Activated T-cell treated with anti-CD3 and anti-CD28 coated beads, Interleukin-2, amount 50 U/mL, for 24 hours (primary cell): ENCODE results near the gene KLHDC9.
A peak's percentile ranks its signal among the peaks of the same experiment; 100 is the strongest.

ENCODE experiments used
- DNase-seq: peaks from one replicate; pipeline ENCODE4 v3.0.0-alpha.2; 2020
- H3K27ac Mint-ChIP-seq: 2 replicates; pipeline ENCODE4 v1.8.0; 2020; ENCODE audit warnings: mild to moderate bottlenecking, mixed read lengths
- H3K27me3 Mint-ChIP-seq: 2 replicates; pipeline ENCODE4 v1.8.0; 2020; ENCODE audit warnings: mixed read lengths
- H3K36me3 Mint-ChIP-seq: 2 replicates; pipeline ENCODE4 v1.8.0; 2020; ENCODE audit warnings: low read depth, mixed read lengths
- H3K4me1 Mint-ChIP-seq: 2 replicates; pipeline ENCODE4 v1.8.0; 2020; ENCODE audit warnings: low read depth, mixed read lengths
- H3K4me3 Mint-ChIP-seq: 2 replicates; pipeline ENCODE4 v1.8.0; 2020; ENCODE audit warnings: mild to moderate bottlenecking, moderate library complexity, mixed read lengths
- H3K9me3 Mint-ChIP-seq: 2 replicates; pipeline ENCODE4 v1.8.0; 2020; ENCODE audit warnings: mixed read lengths

KLHDC9 gene

DNA sequence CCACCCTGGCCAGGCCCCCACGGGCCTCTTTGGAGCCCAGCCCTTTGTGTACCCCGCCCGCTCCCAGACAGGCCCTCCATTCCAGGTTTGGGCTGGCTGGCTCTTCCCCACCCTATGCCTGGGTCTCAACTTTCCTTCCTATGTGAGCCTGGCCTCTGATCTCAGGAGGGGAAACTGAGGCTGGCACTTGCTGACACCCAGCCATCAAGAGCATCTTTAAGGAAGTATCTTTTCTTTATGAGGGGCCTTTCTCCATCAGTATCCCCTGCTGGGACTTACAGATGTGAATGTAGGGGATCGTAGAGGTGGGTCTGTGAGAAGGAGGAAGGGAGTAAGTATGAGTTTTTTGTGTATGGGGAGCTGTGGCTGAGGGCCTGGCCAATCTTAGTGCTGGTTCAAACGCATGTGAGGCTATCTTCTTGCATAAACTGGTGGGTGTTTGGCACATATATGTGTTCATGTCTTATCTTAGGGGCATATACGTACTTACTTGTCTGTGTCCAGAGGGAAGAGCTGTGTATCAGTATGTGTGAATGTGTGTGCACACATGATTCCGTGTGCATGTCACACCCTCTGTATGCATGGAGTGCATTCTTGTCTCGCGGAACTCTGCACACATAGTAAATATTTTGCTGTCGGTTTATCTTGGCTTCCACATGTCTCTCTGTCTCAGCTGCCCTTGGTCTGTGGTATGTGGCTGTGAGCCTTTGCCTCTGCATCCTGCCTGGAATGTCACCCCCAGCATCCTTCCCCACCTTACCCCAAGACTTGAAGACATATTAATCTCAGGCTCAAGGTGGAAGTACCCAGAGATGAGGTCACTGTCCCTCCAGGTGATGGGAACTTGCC is 14.2 kb upstream of the KLHDC9 start:
- Mint-ChIP-seq H3K4me1 (peaks cover 4% of the 10 kb centered on the region), H3K36me3 (no peaks in the 10 kb centered on the region), H3K27ac (peak overlapping the region; percentile 11), H3K4me3 (no peak overlapping the region), H3K9me3 (no peaks in the 10 kb centered on the region), H3K27me3 (no peaks in the 10 kb centered on the region)
- no peak for DNase-seq

DNA sequence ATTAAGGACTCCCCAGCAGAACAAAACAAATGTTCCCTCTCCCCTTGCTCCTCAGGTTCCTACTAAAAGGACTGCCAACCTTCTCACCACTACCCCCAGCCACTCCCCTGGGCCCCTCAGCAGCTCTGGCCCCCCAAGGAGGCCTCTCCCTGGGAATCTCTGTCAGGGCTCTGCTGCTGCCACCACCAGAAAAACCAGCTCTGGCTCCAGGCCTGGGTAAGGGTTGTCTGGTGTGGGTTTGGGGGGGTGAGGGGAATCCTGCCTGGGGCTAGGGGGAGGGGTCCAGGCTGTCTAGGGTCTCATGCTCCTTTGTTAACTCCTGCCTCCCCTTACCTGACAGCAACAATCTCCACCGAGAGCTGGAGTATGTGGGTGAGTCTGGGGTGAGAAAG is 13.6 kb upstream of the KLHDC9 start:
- H3K27me3 Mint-ChIP-seq, result no peaks in the 10 kb centered on the region
- no peak for DNase-seq
- no peaks in the 10 kb centered on the region for H3K36me3 Mint-ChIP-seq
- peaks cover 4% of the 10 kb centered on the region for H3K4me1 Mint-ChIP-seq
- no peak overlapping the region for H3K4me3 Mint-ChIP-seq
- no peaks in the 10 kb centered on the region for H3K9me3 Mint-ChIP-seq
- H3K27ac Mint-ChIP-seq, result no peak overlapping the region

- Mint-ChIP-seq H3K27me3 (no peaks in the 10 kb centered on the region), H3K36me3 (no peaks in the 10 kb centered on the region), H3K27ac (no peak overlapping the region), H3K4me1 (peaks cover 7% of the 10 kb centered on the region), H3K9me3 (no peaks in the 10 kb centered on the region), H3K4me3 (no peak overlapping the region)
- no peak for DNase-seq
These were observed 13.0 kb upstream of the KLHDC9 start for GRCh38 chr1:161085165-161085564.

- Mint-ChIP-seq H3K9me3 (no peaks in the 10 kb centered on the region), H3K36me3 (no peaks in the 10 kb centered on the region), H3K27me3 (no peaks in the 10 kb centered on the region), H3K4me3 (no peak overlapping the region), H3K4me1 (peaks cover 16% of the 10 kb centered on the region), H3K27ac (no peak overlapping the region)
- DNase-seq, result no peak
These were observed 11.7 kb upstream of the KLHDC9 start for GRCh38 chr1:161086457-161086856.

DNA sequence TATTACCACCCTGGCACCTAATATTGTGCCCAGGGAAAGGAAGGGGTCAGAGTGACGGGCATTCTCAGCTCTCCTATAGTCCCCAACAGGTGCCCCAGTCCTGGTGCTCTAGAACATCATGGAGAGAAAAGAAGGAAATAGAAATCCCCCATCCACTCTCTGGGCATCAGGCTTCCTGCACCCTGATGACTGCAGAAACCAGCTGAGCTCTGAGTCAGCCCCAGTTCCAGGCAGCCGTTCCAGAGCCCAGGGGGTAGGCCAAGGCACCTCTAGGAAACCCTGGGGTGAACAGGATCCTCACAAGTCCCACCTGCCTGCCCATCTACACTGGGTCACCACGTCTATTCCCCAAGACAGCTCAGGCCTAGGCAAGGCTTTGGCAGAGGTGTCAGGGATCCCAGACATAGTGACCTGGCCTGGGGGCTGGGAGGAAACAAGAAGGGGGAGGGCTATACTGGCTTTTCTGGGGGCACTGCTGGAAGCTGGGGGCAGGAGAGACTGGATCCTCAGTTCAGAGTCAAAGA is 9.5 kb upstream of the KLHDC9 start:
- H3K27ac Mint-ChIP-seq, result no peak overlapping the region
- no peaks in the 10 kb centered on the region for H3K36me3 Mint-ChIP-seq
- no peak overlapping the region for H3K4me3 Mint-ChIP-seq
- no peaks in the 10 kb centered on the region for H3K9me3 Mint-ChIP-seq
- peaks cover 38% of the 10 kb centered on the region for H3K4me1 Mint-ChIP-seq
- no peaks in the 10 kb centered on the region for H3K27me3 Mint-ChIP-seq
- DNase-seq, result no peak

DNA sequence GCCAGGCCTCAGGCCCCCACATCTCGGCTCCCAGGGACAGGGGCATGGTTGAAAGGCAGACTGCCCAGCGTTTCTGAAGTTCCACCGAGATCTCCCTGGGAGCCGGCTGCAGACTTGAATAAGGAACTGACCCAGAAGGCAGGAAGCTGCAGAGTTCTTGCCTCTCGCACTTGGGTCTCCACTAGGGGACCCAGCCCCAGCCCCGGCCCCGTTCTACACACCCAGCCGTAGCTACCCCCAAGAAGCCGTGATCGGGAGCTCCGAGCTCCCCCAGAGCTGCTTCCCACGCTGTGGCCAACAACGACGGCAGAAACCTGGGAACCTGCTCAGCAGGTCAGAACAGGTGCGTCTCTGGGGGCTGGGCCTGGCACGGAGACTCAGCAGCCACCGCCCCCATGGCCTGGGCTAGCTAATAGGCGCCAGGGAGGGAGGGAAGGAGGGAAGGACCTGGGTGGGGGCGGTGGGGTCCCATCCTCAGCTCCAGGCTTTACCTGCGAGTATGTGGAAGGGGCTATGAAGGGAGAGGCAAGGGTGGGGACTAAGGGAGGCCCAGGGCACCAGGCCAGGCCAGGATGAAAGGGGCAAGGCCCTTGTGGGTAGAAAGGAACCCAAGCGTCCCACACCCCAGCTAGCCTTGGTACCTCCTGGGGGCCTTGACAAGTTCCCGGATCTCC is 8.8 kb upstream of the KLHDC9 start, which contains the start of gene NECTIN4:
NECTIN4 (minus strand) TSS at position 308 of the 674 bp plus-strand sequence; CDS start at position 46, 262 bp downstream.
- no peaks in the 10 kb centered on the region for H3K36me3 Mint-ChIP-seq
- H3K27ac Mint-ChIP-seq, result no peak within 1 kb of the TSS
- H3K27me3 Mint-ChIP-seq, result no peaks in the 10 kb centered on the region
- peaks cover 43% of the 10 kb centered on the region for H3K4me1 Mint-ChIP-seq
- no peak within 1 kb of the TSS for H3K4me3 Mint-ChIP-seq
- no peaks in the 10 kb centered on the region for H3K9me3 Mint-ChIP-seq
- DNase-seq, result no peak

DNA sequence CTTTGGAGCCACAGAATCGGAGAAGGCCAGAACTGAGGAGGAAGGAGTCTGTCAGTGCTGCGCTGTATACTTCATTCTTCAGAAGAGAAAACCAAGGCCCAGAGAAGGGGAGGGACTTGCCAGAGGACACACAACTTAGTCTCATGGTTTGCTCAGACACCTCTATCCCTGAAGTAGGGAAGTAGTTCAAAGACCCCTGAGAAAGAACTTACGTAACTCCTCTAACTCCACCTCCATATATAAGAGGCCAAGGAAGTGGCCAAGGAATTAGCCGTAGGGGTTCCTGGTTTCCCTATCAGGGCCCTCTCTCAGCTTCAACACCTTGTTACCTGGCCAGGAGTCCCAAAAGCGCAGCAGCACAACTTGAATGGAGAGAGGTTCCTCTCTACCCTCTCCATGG is 8.2 kb upstream of the KLHDC9 start:
- H3K9me3 Mint-ChIP-seq, result no peaks in the 10 kb centered on the region
- H3K4me1 Mint-ChIP-seq, result peaks cover 46% of the 10 kb centered on the region
- no peak overlapping the region for H3K4me3 Mint-ChIP-seq
- H3K27me3 Mint-ChIP-seq, result no peaks in the 10 kb centered on the region
- H3K27ac Mint-ChIP-seq, result no peak overlapping the region
- H3K36me3 Mint-ChIP-seq, result no peaks in the 10 kb centered on the region
- no peak for DNase-seq

GRCh38 chr1:161090617-161091016 is 7.5 kb upstream of the KLHDC9 start:
- Mint-ChIP-seq H3K27me3 (no peaks in the 10 kb centered on the region), H3K27ac (no peak overlapping the region), H3K36me3 (no peaks in the 10 kb centered on the region), H3K4me1 (peaks cover 48% of the 10 kb centered on the region), H3K9me3 (no peaks in the 10 kb centered on the region), H3K4me3 (no peak overlapping the region)
- DNase-seq, result no peak

GRCh38 chr1:161091093-161091492 is 7.1 kb upstream of the KLHDC9 start:
- peaks cover 51% of the 10 kb centered on the region for H3K4me1 Mint-ChIP-seq
- no peaks in the 10 kb centered on the region for H3K9me3 Mint-ChIP-seq
- DNase-seq, result no peak
- H3K27ac Mint-ChIP-seq, result no peak overlapping the region
- no peak overlapping the region for H3K4me3 Mint-ChIP-seq
- no peaks in the 10 kb centered on the region for H3K36me3 Mint-ChIP-seq
- no peaks in the 10 kb centered on the region for H3K27me3 Mint-ChIP-seq

- Mint-ChIP-seq H3K27ac (peak overlapping the region; percentile 81), H3K4me1 (peaks cover 58% of the 10 kb centered on the region)
These were observed 6.2 kb upstream of the KLHDC9 start for GRCh38 chr1:161091796-161092507.

DNA sequence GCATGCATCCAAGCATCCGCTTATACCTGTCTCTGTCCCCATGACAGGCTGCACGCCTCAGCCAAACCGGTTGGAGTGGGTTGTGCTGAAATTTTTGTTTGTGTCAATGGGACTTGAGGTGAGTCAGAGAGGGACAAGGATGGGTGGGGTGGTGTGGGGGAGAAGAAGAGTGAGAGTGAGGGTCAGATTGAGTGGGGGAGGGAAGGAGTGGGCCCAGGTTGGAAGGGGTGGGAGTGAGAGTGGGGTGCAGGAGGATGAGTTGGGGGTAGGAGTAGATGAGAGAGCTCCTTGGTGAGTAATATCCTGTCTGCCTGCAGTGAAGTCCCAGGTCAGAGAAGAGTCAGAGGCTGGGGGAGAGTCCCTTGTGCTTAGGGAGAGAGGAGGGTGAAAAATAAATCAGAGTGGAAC is 5.5 kb upstream of the KLHDC9 start:
- Mint-ChIP-seq H3K36me3 (no peaks in the 10 kb centered on the region), H3K9me3 (no peaks in the 10 kb centered on the region), H3K27ac (peak overlapping the region; percentile 81), H3K4me1 (peaks cover 65% of the 10 kb centered on the region), H3K4me3 (peak overlapping the region; percentile 26), H3K27me3 (no peaks in the 10 kb centered on the region)
- DNase-seq, result peak; percentile 60

More at GRCh38 chr1:161091796-161092507, 6.2 kb upstream of the KLHDC9 start:
- no peaks in the 10 kb centered on the region for H3K27me3 Mint-ChIP-seq
- no peaks in the 10 kb centered on the region for H3K9me3 Mint-ChIP-seq
- DNase-seq, result no peak
- H3K36me3 Mint-ChIP-seq, result no peaks in the 10 kb centered on the region
- no peak overlapping the region for H3K4me3 Mint-ChIP-seq

- Mint-ChIP-seq H3K4me3 (no peak overlapping the region), H3K9me3 (no peaks in the 10 kb centered on the region), H3K27ac (no peak overlapping the region), H3K4me1 (peaks cover 77% of the 10 kb centered on the region), H3K27me3 (no peaks in the 10 kb centered on the region), H3K36me3 (peaks cover 7% of the 10 kb centered on the region)
- DNase-seq, result no peak
These were observed 3.7 kb upstream of the KLHDC9 start for GRCh38 chr1:161094481-161094880.

DNA sequence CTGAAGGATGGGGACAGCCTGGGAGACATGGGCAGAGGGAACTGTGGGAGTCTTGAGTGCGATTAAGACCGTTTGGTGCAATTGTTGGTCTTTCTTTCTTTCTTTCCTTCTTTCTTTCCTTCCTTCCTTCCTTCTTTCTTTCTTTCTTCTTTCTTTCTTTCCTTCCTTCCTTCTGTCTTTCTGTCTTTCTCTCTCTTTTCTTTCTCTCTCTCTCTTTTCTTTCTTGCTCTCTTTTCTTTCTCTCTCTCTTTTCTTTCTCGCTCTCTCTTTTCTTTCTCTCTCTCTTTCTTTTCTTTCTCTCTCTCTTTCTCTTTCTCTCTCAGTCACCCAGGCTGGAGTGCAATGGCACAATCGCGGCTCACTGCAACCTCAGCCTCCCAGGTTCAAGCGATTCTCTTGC is 2.9 kb upstream of the KLHDC9 start:
- H3K4me3 Mint-ChIP-seq, result no peak overlapping the region
- peaks cover 15% of the 10 kb centered on the region for H3K36me3 Mint-ChIP-seq
- H3K4me1 Mint-ChIP-seq, result peaks cover 73% of the 10 kb centered on the region
- H3K27ac Mint-ChIP-seq, result no peak overlapping the region
- no peaks in the 10 kb centered on the region for H3K9me3 Mint-ChIP-seq
- no peaks in the 10 kb centered on the region for H3K27me3 Mint-ChIP-seq
- no peak for DNase-seq

GRCh38 chr1:161096015-161096414 is 2.1 kb upstream of the KLHDC9 start:
- H3K4me3 Mint-ChIP-seq, result no peak overlapping the region
- H3K4me1 Mint-ChIP-seq, result peaks cover 69% of the 10 kb centered on the region
- no peaks in the 10 kb centered on the region for H3K27me3 Mint-ChIP-seq
- H3K36me3 Mint-ChIP-seq, result peaks cover 22% of the 10 kb centered on the region
- DNase-seq, result no peak
- no peak overlapping the region for H3K27ac Mint-ChIP-seq
- no peaks in the 10 kb centered on the region for H3K9me3 Mint-ChIP-seq
